CD4-positive, alpha-beta T cell treated with Interleukin-10 for 1 hour (primary cell): ENCODE data around the gene KCNMA1.

ENCODE experiments used
- DNase-seq: peaks from one replicate; pipeline ENCODE4 v3.0.0-alpha.2; 2020

The KCNMA1 gene

GRCh38 chr10:77226853-77227565 is 410.6 kb downstream of the KCNMA1 start:
- DNase-seq, result no peak

GRCh38 chr10:77226452-77226851 is 411.2 kb downstream of the KCNMA1 start:
- DNase-seq, result no peak

GRCh38 chr10:77226020-77226419 is 411.6 kb downstream of the KCNMA1 start:
- DNase-seq, result no peak

- DNase-seq, result no peak
These were observed 413.8 kb downstream of the KCNMA1 start for GRCh38 chr10:77223526-77224460.

GRCh38 chr10:77220150-77220549 is 417.5 kb downstream of the KCNMA1 start:
- no peak for DNase-seq

- DNase-seq, result no peak
These were observed 418.6 kb downstream of the KCNMA1 start for GRCh38 chr10:77219046-77219445.

GRCh38 chr10:77214799-77215198 is 422.8 kb downstream of the KCNMA1 start:
- no peak for DNase-seq

- DNase-seq, result no peak
These were observed 425.0 kb downstream of the KCNMA1 start for GRCh38 chr10:77212632-77213031.

GRCh38 chr10:77210645-77211044 is 427.0 kb downstream of the KCNMA1 start:
- DNase-seq, result no peak

GRCh38 chr10:77208684-77209256 is 428.8 kb downstream of the KCNMA1 start:
- DNase-seq, result no peak

GRCh38 chr10:77207828-77208185 is 429.8 kb downstream of the KCNMA1 start:
- no peak for DNase-seq

GRCh38 chr10:77207182-77207827 is 430.3 kb downstream of the KCNMA1 start:
- no peak for DNase-seq

GRCh38 chr10:77205135-77205534 is 432.5 kb downstream of the KCNMA1 start:
- no peak for DNase-seq

GRCh38 chr10:77204171-77204570 is 433.4 kb downstream of the KCNMA1 start:
- DNase-seq, result no peak

GRCh38 chr10:77202857-77203256 is 434.8 kb downstream of the KCNMA1 start:
- DNase-seq, result no peak

- DNase-seq, result no peak
These were observed 436.2 kb downstream of the KCNMA1 start for GRCh38 chr10:77201135-77202106.

- no peak for DNase-seq
These were observed 440.1 kb downstream of the KCNMA1 start for GRCh38 chr10:77197544-77197943.

- DNase-seq, result no peak
These were observed 441.0 kb downstream of the KCNMA1 start for GRCh38 chr10:77196614-77197013.

- DNase-seq, result no peak
These were observed 442.5 kb downstream of the KCNMA1 start for GRCh38 chr10:77195101-77195500.

- DNase-seq, result no peak
These were observed 444.6 kb downstream of the KCNMA1 start for GRCh38 chr10:77193001-77193400.

- DNase-seq, result no peak
These were observed 445.2 kb downstream of the KCNMA1 start for GRCh38 chr10:77192402-77192801.
